HepG2 (cell line): ENCODE data around the gene MPP3. TPM values are rescaled to one million over a fixed set of nuclear protein-coding genes. Genes with fewer than 3 reads are reported as not detected.

ENCODE experiments used
- ATAC-seq: fragments of 200-7000 bp; cut with Tn5 transposase; 3 replicates; pipeline ENCODE4 v1.9.1; 2020; ENCODE audit warnings: mild to moderate bottlenecking, moderate library complexity
- BruUV-seq: library from RNA; stranded (reverse); fragments of 400-500 nt; replicated peaks from 2 replicates; lab custom pipeline; 2021; lab: Mats Ljungman, UMichigan
- CTCF ChIA-PET: fragments of 300-600 bp; formaldehyde crosslinking; extraction: SDS; loops from one replicate; lab custom pipeline; 2021; ENCODE audit warnings: low total read pairs, inconsistent platforms, low intra/inter-chr PET ratio; lab: Yijun Ruan, JAX
- POLR2A ChIA-PET: fragments of 350-600 bp; sonication (Branson Sonifier 250); formaldehyde crosslinking; loops from one replicate; lab custom pipeline; 2020; ENCODE audit warnings: antibody characterized with exemption, inconsistent platforms; lab: Yijun Ruan, JAX
- DNase-seq: peaks from one replicate; pipeline ENCODE4 v3.0.0-alpha.2; 2015; ENCODE audit warnings: low spot score
- FAIRE-seq: peaks from 3 replicates; lab custom pipeline; 2011; peaks lifted over from hg19 to GRCh38; lab: Jason Lieb, UNC
- H2AFZ ChIP-seq: one replicate; pipeline ENCODE4 v1.6.1; 2011; ENCODE audit warnings: low read length, inconsistent platforms
- H3K27ac ChIP-seq: fragments of 300-600 bp; 3 replicates; pipeline ENCODE4 v1.8.0; 2011; ENCODE audit warnings: mixed run types, mild to moderate bottlenecking, mixed read lengths, low read length, inconsistent platforms; ENCODE audit not compliant: insufficient read depth; ENCODE audit errors: extremely low read length
- H3K27me3 ChIP-seq, 2 experiments: fragments of 200-600 bp in 1 of 2; 2 replicates in 1 of 2; 3 replicates in 1 of 2; pipeline versions ENCODE4 v1.6.0 to v1.8.0; 2011; ENCODE audit warnings: low read length in 2 of 2, mild to moderate bottlenecking in 2 of 2, moderate library complexity in 2 of 2, inconsistent platforms in 1 of 2; ENCODE audit not compliant: insufficient read depth in 2 of 2, control insufficient read depth in 1 of 2
- H3K36me3 ChIP-seq, 2 experiments: fragments of 200-600 bp in 1 of 2; replicated peaks in 1 of 2; 2 replicates in 1 of 2; 3 replicates in 1 of 2; pipeline versions ENCODE4 v1.5.1 to v1.8.0; 2011; ENCODE audit warnings: low read length in 2 of 2, inconsistent platforms in 1 of 2; ENCODE audit not compliant: insufficient read depth in 2 of 2, control insufficient read depth in 1 of 2
- H3K4me1 ChIP-seq: 2 replicates; pipeline ENCODE4 v1.5.1; 2012; ENCODE audit warnings: low read length, inconsistent platforms; ENCODE audit not compliant: insufficient read depth
- H3K4me2 ChIP-seq: 2 replicates; pipeline ENCODE4 v1.6.0; 2011; ENCODE audit warnings: low read depth, low read length, inconsistent platforms
- H3K4me3 ChIP-seq, 3 experiments: fragments of 200-600 bp in 1 of 3; sonication (generic), shearing (Covaris generic) in 1 of 3; replicated peaks in 1 of 3; 2 replicates each; pipeline ENCODE4 v1.5.1; 2011 to 2016; ENCODE audit warnings: low read length in 3 of 3, inconsistent platforms in 2 of 3, low read depth in 2 of 3, mild to moderate bottlenecking in 2 of 3, control low read depth in 1 of 3, mixed read lengths in 1 of 3; ENCODE audit not compliant: insufficient read depth in 1 of 3
- H3K79me2 ChIP-seq: one replicate; pipeline ENCODE4 v1.6.1; 2011; ENCODE audit warnings: low read length, inconsistent platforms; ENCODE audit not compliant: insufficient read depth
- H3K9ac ChIP-seq: 2 replicates; pipeline ENCODE4 v1.6.0; 2011; ENCODE audit warnings: mild to moderate bottlenecking, low read depth, low read length, inconsistent platforms; ENCODE audit not compliant: insufficient read depth
- H3K9me3 ChIP-seq: 2 replicates; pipeline ENCODE4 v1.5.1; 2012; ENCODE audit warnings: mild to moderate bottlenecking, low read length
- H4K20me1 ChIP-seq: 2 replicates; pipeline ENCODE4 v1.6.0; 2011; ENCODE audit warnings: inconsistent platforms, mild to moderate bottlenecking, low read length, moderate library complexity; ENCODE audit not compliant: insufficient read depth
- GMEB2 ChIP-seq: IDR thresholded peaks from 2 replicates; pipeline ENCODE4 v1.6.1; 2016; ENCODE audit warnings: missing biosample characterization, missing genetic modification reagents, low read depth
- POLR2G ChIP-seq: fragments of 200-400 bp; formaldehyde crosslinking; IDR thresholded peaks from 2 replicates; pipeline ENCODE4 v1.6.1; 2018; ENCODE audit warnings: mild to moderate bottlenecking, low read depth, low read length, moderate library complexity
- REL ChIP-seq: sonication (generic); formaldehyde crosslinking; conservative IDR thresholded peaks from 2 replicates; pipeline ENCODE4 v1.8.0; 2022; ENCODE audit warnings: mild to moderate bottlenecking, missing genetic modification reagents, moderate library complexity
- RNF2 ChIP-seq: fragments of 450-650 bp; conservative IDR thresholded peaks from 2 replicates; pipeline ENCODE4 v1.6.1; 2016; ENCODE audit warnings: low read depth
- SMAD3 ChIP-seq: sonication (generic); formaldehyde crosslinking; IDR thresholded peaks from 2 replicates; pipeline ENCODE4 v1.4.0; 2020; ENCODE audit warnings: missing genetic modification reagents
- ZNF121 ChIP-seq: sonication (generic); formaldehyde crosslinking; IDR thresholded peaks from 2 replicates; pipeline ENCODE4 v1.5.0; 2020; ENCODE audit warnings: mild to moderate bottlenecking, missing genetic modification reagents
- ZNF589 ChIP-seq: sonication (generic); formaldehyde crosslinking; conservative IDR thresholded peaks from 2 replicates; pipeline ENCODE4 v1.8.0; 2022; ENCODE audit warnings: mild to moderate bottlenecking, moderate library complexity, missing genetic modification reagents
- ZNF792 ChIP-seq: IDR thresholded peaks from 2 replicates; pipeline ENCODE4 v1.6.1; 2016
- WGBS: methylation state at CpG from one replicate; pipeline ENCODE4 v1.1.6; 2017; ENCODE audit warnings: low lambda C conversion rate; 5-methylcytosine and 5-hydroxymethylcytosine counted together
- in situ Hi-C: cut with HindIII; loops from 2 replicates; pipeline ENCODE4 v1.10.0; 2017; ENCODE audit warnings: low pct_unique_long_range_greater_than_20kb; ENCODE audit not compliant: extremely low pct_ligation_motif_present
- intact Hi-C: fragments of 100-400 bp; cut with micrococcal nuclease; formaldehyde crosslinking; loops from one replicate; pipeline ENCODE4 v1.10.0; 2022; ENCODE audit not compliant: unreplicated experiment
- polyA plus RNA-seq, 8 experiments: library from polyadenylated mRNA; depleted of rRNA in 3 of 8; stranded (reverse) in 7 of 8; unstranded in 1 of 8; fragments of >200 nt; fragmentation: Illumina TruSeq in 4 of 8; extraction: Trizol in 4 of 8; gene quantifications; 2 replicates each; pipeline versions ENCODE4 v1.2.1 to v1.2.3, GENCODE V29; 2011 to 2016; ENCODE audit warnings: low read depth in 4 of 8, missing spikeins in 1 of 8, mixed read lengths in 1 of 8; ENCODE audit not compliant: insufficient read depth in 1 of 8
- total RNA-seq, 5 experiments: library from RNA; depleted of rRNA; stranded (reverse); fragments of >200 nt; fragmentation: Illumina TruSeq; extraction: Trizol; gene quantifications; 2 replicates each; pipeline ENCODE4 v1.2.3, GENCODE V29; 2016; ENCODE audit warnings: low read depth in 1 of 5

MPP3 gene
- total and polyA plus RNA-seq, 2 of the 13 experiments (the other 11 are each of a cell fraction or from before 2014, with no cell fraction given): 0.91 to 1.8 TPM

DNA sequence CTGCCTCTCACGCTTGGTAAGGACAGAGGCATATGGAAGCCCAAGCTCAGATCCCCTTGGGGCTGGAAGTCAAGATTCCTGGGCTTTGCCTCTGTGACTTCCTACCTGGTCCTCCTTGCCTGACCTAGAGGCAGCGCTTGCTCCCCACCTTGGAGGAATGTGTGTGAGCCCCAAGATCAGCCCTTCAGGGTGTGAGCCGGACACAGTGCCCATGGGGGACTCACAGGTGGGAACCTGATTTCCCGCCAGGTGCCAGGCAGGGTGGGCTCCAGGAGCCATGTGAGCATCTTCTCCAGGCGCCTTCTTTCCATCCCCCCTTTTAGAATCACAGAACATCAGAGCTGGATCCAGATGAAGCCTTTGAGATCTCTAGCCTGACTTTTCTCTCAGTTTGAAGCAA, 24.2 kb upstream of the MPP3 start:
- intact Hi-C loops: no loop called here
- no peaks in the 10 kb centered on the region for H4K20me1 ChIP-seq
- FAIRE-seq: no peak
- no peak overlapping the region for H3K4me2 ChIP-seq
- H3K36me3 ChIP-seq: no peaks in the 10 kb centered on the region
- no peak overlapping the region for H3K4me3 ChIP-seq
- no peak overlapping the region for H3K9ac ChIP-seq
- peaks cover 12 to 93% of the 10 kb centered on the region in 2 experiments; a peak in 4 of 5 replicates for H3K27me3 ChIP-seq
- H3K27ac ChIP-seq: no peak overlapping the region
- BruUV-seq: no TSS peak
- WGBS: 0% methylated on average over 1 of the region's 5 CpGs
- TF ChIP-seq GMEB2 (CRISPR knock-in tag) (no peak), RNF2 (no peak), ZNF792 (CRISPR knock-in tag) (no peak), POLR2G (no peak)
- TF ChIP-seq, all 625 proteins: peak for 0
- CTCF ChIA-PET: no interaction called here
- DNase-seq (no peak), ATAC-seq (no peak)
- H2AFZ ChIP-seq: no peak overlapping the region
- in situ Hi-C loops: no loop called here
- H3K4me1 ChIP-seq: peaks cover 6% of the 10 kb centered on the region; the same call in 1 of the 2 replicates
- H3K9me3 ChIP-seq: no peaks in the 10 kb centered on the region
- POLR2A ChIA-PET: no interaction called here
- H3K79me2 ChIP-seq: no peaks in the 10 kb centered on the region

GRCh38 chr17:43856141-43856540, 23.2 kb upstream of the MPP3 start:
- 53% methylated on average over 3 of the region's 3 CpGs for WGBS
- no peak for DNase-seq
- Histone ChIP-seq H3K9me3 (no peaks in the 10 kb centered on the region), H3K79me2 (no peaks in the 10 kb centered on the region), H3K9ac (no peak overlapping the region), H3K36me3 (no peaks in the 10 kb centered on the region), H3K4me1 (peaks cover 6% of the 10 kb centered on the region; the same call in 1 of the 2 replicates), H3K4me2 (no peak overlapping the region), H3K27me3 (peaks cover 10 to 87% of the 10 kb centered on the region in 2 experiments; a peak in 3 of 5 replicates), H4K20me1 (no peaks in the 10 kb centered on the region)
- in situ Hi-C loops: no loop called here
- ATAC-seq: no peak
- BruUV-seq: no TSS peak
- FAIRE-seq: no peak
- CTCF ChIA-PET: no interaction called here
- TF ChIP-seq ZNF121 (CRISPR knock-in tag): no peak
- TF ChIP-seq ZNF589 (CRISPR knock-in tag): no peak
- TF ChIP-seq REL (CRISPR knock-in tag): no peak
- TF ChIP-seq SMAD3: no peak
- TF ChIP-seq, all 625 proteins: peak for 0
- intact Hi-C loops: no loop called here
- no peak overlapping the region for H3K27ac ChIP-seq
- no peak overlapping the region for H2AFZ ChIP-seq
- POLR2A ChIA-PET: no interaction called here
- no peak overlapping the region for H3K4me3 ChIP-seq
